Chondrocyte (in vitro differentiated cells): ENCODE results near the gene NHLRC2. TPM values are rescaled to one million over a fixed set of nuclear protein-coding genes. Genes with fewer than 3 reads are reported as not detected.

Experiments
- DNase-seq: peaks from one replicate; pipeline ENCODE4 v3.0.0; 2021; ENCODE audit warnings: mixed read lengths, low spot score
- H3K27ac Mint-ChIP-seq: one replicate; pipeline ENCODE4 v1.8.0; 2021; ENCODE audit warnings: mild to moderate bottlenecking, moderate library complexity, mixed read lengths; ENCODE audit not compliant: unreplicated experiment
- H3K27me3 Mint-ChIP-seq: 2 replicates; pipeline ENCODE4 v1.8.0; 2021; ENCODE audit warnings: low read depth, mixed read lengths
- H3K36me3 Mint-ChIP-seq: 2 replicates; pipeline ENCODE4 v1.8.0; 2021; ENCODE audit warnings: low read depth, mixed read lengths
- H3K4me1 Mint-ChIP-seq: 2 replicates; pipeline ENCODE4 v1.8.0; 2021; ENCODE audit warnings: low read depth, mild to moderate bottlenecking, mixed read lengths
- H3K4me3 Mint-ChIP-seq: one replicate; pipeline ENCODE4 v1.8.0; 2021; ENCODE audit warnings: mild to moderate bottlenecking, moderate library complexity, mixed read lengths; ENCODE audit not compliant: unreplicated experiment
- H3K9me3 Mint-ChIP-seq: 2 replicates; pipeline ENCODE4 v1.8.0; 2021; ENCODE audit warnings: low read depth, mixed read lengths
- CTCF ChIP-seq: fragments of 200-600 bp; sonication (generic); IDR thresholded peaks from 2 replicates; pipeline ENCODE4 v1.5.0; 2021; ENCODE audit warnings: antibody characterized with exemption, mild to moderate bottlenecking, moderate library complexity
- total RNA-seq: library from RNA; stranded (reverse); gene quantifications from 3 replicates; pipeline ENCODE4 v1.2.1, GENCODE V29; 2021

NHLRC2 gene
- total RNA-seq, 1 donor from 2014 or later, result 29.2 TPM

- no peak for DNase-seq
- no peak overlapping the region for H3K4me3 Mint-ChIP-seq
- H3K36me3 Mint-ChIP-seq, result peaks cover 18% of the 10 kb centered on the region
- H3K9me3 Mint-ChIP-seq, result peaks cover 5% of the 10 kb centered on the region
- H3K4me1 Mint-ChIP-seq, result peaks cover 27% of the 10 kb centered on the region
- no peak overlapping the region for H3K27ac Mint-ChIP-seq
- H3K27me3 Mint-ChIP-seq, result no peaks in the 10 kb centered on the region
- no peak for TF ChIP-seq CTCF
Observed at GRCh38 chr10:113859261-113859660, 4.8 kb downstream of the NHLRC2 start.

- H3K4me3 Mint-ChIP-seq, result no peak overlapping the region
- no peaks in the 10 kb centered on the region for H3K4me1 Mint-ChIP-seq
- no peaks in the 10 kb centered on the region for H3K27me3 Mint-ChIP-seq
- no peak for DNase-seq
- TF ChIP-seq CTCF, result no peak
- H3K27ac Mint-ChIP-seq, result no peak overlapping the region
- H3K9me3 Mint-ChIP-seq, result peaks cover 5% of the 10 kb centered on the region
- H3K36me3 Mint-ChIP-seq, result peaks cover 17% of the 10 kb centered on the region
Observed at GRCh38 chr10:113865901-113866300, 11.4 kb downstream of the NHLRC2 start.

- H3K4me1 Mint-ChIP-seq, result no peaks in the 10 kb centered on the region
Observed at GRCh38 chr10:113866551-113867394, 12.3 kb downstream of the NHLRC2 start.

GRCh38 chr10:113867904-113868303, 13.4 kb downstream of the NHLRC2 start:
- H3K27ac Mint-ChIP-seq, result no peak overlapping the region
- TF ChIP-seq CTCF, result no peak
- no peak overlapping the region for H3K4me3 Mint-ChIP-seq
- H3K9me3 Mint-ChIP-seq, result peaks cover 13% of the 10 kb centered on the region
- DNase-seq, result no peak
- peaks cover 22% of the 10 kb centered on the region for H3K36me3 Mint-ChIP-seq
- no peaks in the 10 kb centered on the region for H3K4me1 Mint-ChIP-seq
- H3K27me3 Mint-ChIP-seq, result no peaks in the 10 kb centered on the region

More at GRCh38 chr10:113866551-113867394, 12.3 kb downstream of the NHLRC2 start:
- no peaks in the 10 kb centered on the region for H3K27me3 Mint-ChIP-seq
- DNase-seq, result no peak
- peaks cover 13% of the 10 kb centered on the region for H3K36me3 Mint-ChIP-seq
- H3K27ac Mint-ChIP-seq, result no peak overlapping the region
- peaks cover 3% of the 10 kb centered on the region for H3K9me3 Mint-ChIP-seq
- H3K4me3 Mint-ChIP-seq, result no peak overlapping the region
- no peak for TF ChIP-seq CTCF

GRCh38 chr10:113869789-113870188, 15.3 kb downstream of the NHLRC2 start:
- Mint-ChIP-seq H3K9me3 (peaks cover 23% of the 10 kb centered on the region), H3K27ac (no peak overlapping the region), H3K27me3 (no peaks in the 10 kb centered on the region), H3K36me3 (peaks cover 27% of the 10 kb centered on the region), H3K4me3 (no peak overlapping the region), H3K4me1 (peaks cover 3% of the 10 kb centered on the region)
- TF ChIP-seq CTCF, result no peak
- DNase-seq, result no peak
